T47D (cell line): ENCODE data around the gene LZTS2.
A peak's percentile ranks its signal among the peaks of the same experiment; 100 is the strongest.
"Not testable (repeated sequence)": the region's sequence is repeated elsewhere in the genome, so short reads cannot be mapped to it uniquely, and the experiment has no call there.

Source experiments
- DNase-seq, 2 experiments: peaks; one replicate each; pipeline versions ENCODE4 v3.0.0 to v3.0.0-alpha.2; 2011 to 2012; ENCODE audit warnings: low read depth in 1 of 2, low spot score in 1 of 2
- JUND ChIP-seq: IDR thresholded peaks from 2 replicates; pipeline ENCODE4 v1.6.1; 2012; ENCODE audit warnings: low read depth
- in situ Hi-C: cut with HindIII; loops from 2 replicates; pipeline ENCODE4 v1.10.0; 2016; ENCODE audit warnings: low sequenced_read_pairs, low pct_unique_long_range_greater_than_20kb

LZTS2 gene

DNA sequence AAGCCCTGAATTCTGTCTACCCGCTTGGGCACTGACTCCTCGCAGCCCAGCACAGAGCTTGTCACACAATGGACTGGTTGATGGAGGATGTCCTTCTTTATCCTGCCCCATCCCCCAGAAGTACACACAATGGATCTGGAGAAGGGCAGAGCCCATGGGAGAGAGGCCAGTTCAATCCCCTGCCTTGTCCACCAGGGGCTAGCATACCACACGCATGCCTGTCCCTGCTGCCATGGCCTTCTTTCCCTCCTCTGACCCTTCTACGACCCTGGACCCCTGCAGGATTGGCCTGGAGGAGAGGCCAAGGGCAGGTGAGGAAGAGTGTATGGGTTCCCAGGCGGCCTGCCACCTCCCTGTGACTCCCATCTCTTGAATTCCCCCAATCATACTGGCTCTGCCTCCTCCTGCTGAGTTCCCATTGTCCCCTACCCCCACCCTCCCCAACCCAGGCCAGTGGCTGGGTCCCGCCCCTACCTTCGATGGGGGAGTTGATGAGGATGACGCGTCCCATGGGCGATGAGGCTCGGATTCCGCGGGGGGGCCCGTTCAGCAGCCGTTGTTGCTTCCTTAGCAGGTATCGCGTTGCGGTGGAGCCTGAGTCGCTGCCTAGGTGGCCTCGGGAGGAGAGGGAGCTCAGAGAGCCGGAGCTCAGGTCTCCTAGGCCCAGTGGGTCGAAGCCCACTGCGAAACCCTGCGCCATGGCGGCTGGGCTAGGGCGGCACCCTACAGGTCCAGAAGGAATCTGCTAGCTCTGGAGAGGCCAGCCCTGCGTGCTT lies 30.1 kb downstream of the LZTS2 start:
- TF ChIP-seq JUND, result no peak
- no peak for DNase-seq
- in situ Hi-C loops, result no loop called here

- TF ChIP-seq JUND, result no peak
- DNase-seq, result no peak
- in situ Hi-C loops, result no loop called here
Measured at GRCh38 chr10:101030496-101031127, 31.0 kb downstream of the LZTS2 start.

GRCh38 chr10:101031128-101031795 lies 31.7 kb downstream of the LZTS2 start, which contains the start of the genes PDZD7 and SFXN3:
TSS of gene PDZD7 (minus strand) at chr10:101031129. CDS start at chr10:101030219, 910 bp downstream.
TSS of gene SFXN3 (plus strand) at chr10:101031234. CDS start at chr10:101034695, 3,461 bp downstream.
- in situ Hi-C loops, result no loop called here
- peak; percentile 97 for DNase-seq
- TF ChIP-seq JUND, result no peak

- peak in 1 of 2 experiments; percentile 72 for DNase-seq
- TF ChIP-seq JUND, result no peak
- in situ Hi-C loops, result no loop called here
Measured at GRCh38 chr10:101031796-101032636, 32.4 kb downstream of the LZTS2 start.

DNA sequence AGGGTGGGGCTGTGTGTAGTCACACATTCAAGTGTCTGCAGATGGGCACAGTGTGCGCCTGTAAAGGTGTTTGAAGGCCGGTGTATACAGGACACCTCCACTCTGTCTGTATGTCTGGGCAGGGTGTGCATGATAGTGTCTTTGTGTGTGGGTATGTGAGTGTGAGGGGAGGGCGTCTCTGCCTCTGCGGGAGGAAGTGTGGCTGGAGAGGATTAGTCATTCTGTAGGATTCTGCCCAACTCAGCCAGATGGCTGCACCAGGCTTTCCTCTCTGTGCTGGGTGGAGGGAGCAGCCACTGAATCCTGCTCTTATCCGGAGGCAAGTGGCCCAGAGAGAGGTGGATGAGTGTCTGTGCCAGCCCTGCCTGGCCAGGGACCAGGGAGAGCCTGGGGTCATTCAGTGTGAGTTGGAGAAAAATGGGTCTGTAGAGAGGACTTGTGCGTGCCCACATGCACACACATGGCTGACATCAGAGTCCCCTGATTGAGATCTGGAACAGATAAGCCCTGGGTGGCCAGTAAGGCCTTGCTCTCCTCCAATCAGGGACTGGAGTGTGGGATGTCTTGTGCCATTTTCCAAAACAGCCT lies 33.1 kb downstream of the LZTS2 start:
- in situ Hi-C loops, result no loop called here
- no peak for DNase-seq
- TF ChIP-seq JUND, result no peak

DNA sequence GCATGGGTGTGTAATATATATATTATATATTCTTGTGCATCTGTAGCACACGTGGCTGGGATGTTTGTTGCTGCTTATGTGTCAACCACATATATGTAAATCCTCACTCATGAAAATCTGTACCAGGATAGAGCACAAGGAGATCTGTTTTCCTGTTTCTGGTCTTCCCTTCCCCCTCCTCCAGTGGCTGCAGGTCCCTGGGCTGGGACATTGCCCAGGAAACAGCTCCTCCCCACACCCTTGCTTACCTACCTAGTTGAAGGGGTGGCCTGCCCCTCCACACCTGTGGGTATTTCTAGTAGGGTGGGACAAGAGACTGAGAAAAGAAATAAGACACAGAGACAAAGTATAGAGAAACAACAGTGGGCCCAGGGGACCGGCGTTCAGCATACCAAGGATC lies 33.7 kb downstream of the LZTS2 start:
- no peak for TF ChIP-seq JUND
- no peak for DNase-seq
- in situ Hi-C loops, result no loop called here

GRCh38 chr10:101034404-101034803 lies 34.8 kb downstream of the LZTS2 start:
- in situ Hi-C loops, DNase-seq: not testable (repeated sequence)

DNA sequence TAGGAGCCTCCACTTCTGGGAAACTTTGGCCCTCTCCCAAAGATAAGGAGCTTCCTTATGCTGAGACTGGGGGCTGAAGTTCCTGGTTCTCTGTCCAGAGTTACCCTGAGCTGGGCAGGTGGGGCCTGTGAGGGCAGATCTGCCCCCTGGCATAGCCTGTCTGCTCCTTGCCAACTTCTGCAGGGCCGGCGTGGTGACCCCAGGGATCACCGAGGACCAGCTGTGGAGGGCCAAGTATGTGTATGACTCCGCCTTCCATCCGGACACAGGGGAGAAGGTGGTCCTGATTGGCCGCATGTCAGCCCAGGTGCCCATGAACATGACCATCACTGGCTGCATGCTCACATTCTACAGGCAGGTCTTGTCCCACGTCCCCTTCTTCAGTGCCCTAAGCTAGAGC lies 35.7 kb downstream of the LZTS2 start:
- in situ Hi-C loops, result no loop called here
- no peak for TF ChIP-seq JUND
- DNase-seq, result no peak

DNA sequence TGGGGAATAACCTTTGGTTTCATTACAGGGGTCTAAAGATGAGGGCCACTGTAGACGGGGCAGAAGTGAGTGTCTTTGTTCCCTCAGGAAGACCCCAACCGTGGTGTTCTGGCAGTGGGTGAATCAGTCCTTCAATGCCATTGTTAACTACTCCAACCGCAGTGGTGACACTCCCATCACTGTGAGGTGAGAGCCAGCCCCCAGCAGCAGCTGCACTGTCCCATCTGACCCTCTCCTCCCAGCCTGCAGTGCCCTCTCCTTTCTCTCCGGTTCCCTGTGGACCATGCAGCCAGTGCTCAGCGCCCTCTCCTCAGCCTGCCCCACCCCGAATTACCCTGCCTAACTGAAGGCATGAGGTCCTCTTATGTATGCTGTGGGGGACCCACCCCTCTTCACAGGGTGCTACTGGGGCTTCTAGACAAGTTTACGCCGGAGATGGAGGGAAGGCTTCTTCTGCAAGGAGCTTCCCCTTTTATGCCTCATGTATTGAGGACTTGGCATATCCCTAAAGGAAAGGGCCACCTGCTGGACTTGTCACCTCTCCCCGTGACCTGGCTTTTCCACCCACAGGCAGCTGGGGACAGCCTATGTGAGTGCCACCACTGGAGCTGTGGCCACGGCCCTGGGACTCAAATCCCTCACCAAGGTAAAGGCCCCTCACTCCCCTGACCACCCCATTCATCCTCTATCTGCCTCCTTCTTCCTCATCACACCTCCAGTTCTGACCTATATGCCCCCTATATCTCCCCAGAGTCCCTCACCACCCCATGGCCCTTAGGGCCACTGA lies 36.5 kb downstream of the LZTS2 start:
- in situ Hi-C loops, result no loop called here
- TF ChIP-seq JUND, result no peak
- DNase-seq, result no peak

DNA sequence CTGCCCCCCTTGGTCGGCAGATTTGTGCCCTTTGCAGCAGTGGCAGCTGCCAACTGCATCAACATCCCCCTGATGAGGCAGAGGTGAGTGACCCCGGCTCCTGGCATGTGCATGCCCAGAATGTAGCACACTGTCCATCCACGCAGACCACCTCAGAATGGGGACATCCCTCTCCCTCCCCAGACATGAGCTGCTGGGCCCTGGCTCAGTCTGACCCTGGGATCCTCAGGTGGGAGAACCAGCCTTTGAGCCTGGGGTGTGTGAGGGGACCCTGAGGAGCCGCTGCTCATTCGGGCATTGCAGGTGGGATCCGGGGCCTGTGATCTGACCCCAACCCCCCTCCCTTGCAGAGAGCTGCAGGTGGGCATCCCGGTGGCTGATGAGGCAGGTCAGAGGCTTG lies 37.1 kb downstream of the LZTS2 start:
- no peak for TF ChIP-seq JUND
- in situ Hi-C loops, result no loop called here
- no peak for DNase-seq

DNA sequence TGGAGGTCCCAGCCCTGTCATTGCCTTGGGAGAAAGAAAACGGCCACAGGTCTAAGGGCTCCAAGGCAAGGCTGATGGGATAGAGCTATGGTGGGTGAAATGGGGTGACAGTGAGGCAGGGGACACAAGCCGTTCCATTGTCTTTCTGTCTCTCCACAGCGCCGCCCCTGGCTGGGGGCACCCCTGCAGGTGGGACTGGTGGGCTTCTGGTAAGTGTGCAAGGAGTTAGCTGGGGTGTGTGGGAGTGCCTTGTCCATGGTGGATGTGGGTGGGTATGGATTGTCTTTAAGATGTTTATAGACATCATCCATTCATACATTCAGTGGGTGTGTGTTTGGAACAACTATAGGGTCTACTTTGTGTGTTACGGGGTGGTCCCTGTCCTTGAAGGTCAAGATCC lies 38.9 kb downstream of the LZTS2 start:
- no peak for DNase-seq
- no peak for TF ChIP-seq JUND
- in situ Hi-C loops, result no loop called here
